NCI-H526 (cell line): Measurements from ENCODE around the gene FSTL3.

Experiments
- DNase-seq, 2 experiments: peaks; one replicate each; lab custom pipeline; 2025; lab: John Stamatoyannopoulos, UW

The FSTL3 gene

GRCh38 chr19:645912-646778, 30.0 kb upstream of the FSTL3 start:
- DNase-seq = no peak

GRCh38 chr19:646779-647565, 29.2 kb upstream of the FSTL3 start:
- DNase-seq = no peak

- no peak for DNase-seq
Observed at GRCh38 chr19:647566-648284, 28.5 kb upstream of the FSTL3 start.

- DNase-seq = no peak
Observed at GRCh38 chr19:648305-648704, 27.9 kb upstream of the FSTL3 start.

- DNase-seq = no peak
Observed at GRCh38 chr19:648904-649801, 27.0 kb upstream of the FSTL3 start.

GRCh38 chr19:650121-650520, 26.1 kb upstream of the FSTL3 start:
- no peak for DNase-seq

- DNase-seq = no peak
Observed at GRCh38 chr19:651114-651818, 24.9 kb upstream of the FSTL3 start.

- no peak for DNase-seq
Observed at GRCh38 chr19:651991-652390, 24.2 kb upstream of the FSTL3 start.

GRCh38 chr19:652467-653389, 23.5 kb upstream of the FSTL3 start:
- DNase-seq = no peak

GRCh38 chr19:653425-653824, 22.8 kb upstream of the FSTL3 start:
- no peak for DNase-seq

- DNase-seq = no peak
Observed at GRCh38 chr19:655691-656090, 20.5 kb upstream of the FSTL3 start.

GRCh38 chr19:656751-657559, 19.2 kb upstream of the FSTL3 start:
- no peak for DNase-seq

- no peak for DNase-seq
Observed at GRCh38 chr19:657611-658010, 18.6 kb upstream of the FSTL3 start.

GRCh38 chr19:658059-658839, 17.9 kb upstream of the FSTL3 start:
- no peak for DNase-seq

GRCh38 chr19:658916-659839, 17.0 kb upstream of the FSTL3 start:
- no peak for DNase-seq

- DNase-seq = no peak
Observed at GRCh38 chr19:660793-661426, 15.3 kb upstream of the FSTL3 start.
